Astrocyte of the spinal cord (primary cell): Measurements from ENCODE around the gene NGEF.

ENCODE experiments used
- DNase-seq: peaks from one replicate; pipeline ENCODE4 v3.0.0; 2011; ENCODE audit warnings: low read depth, low spot score
- H3K4me3 ChIP-seq: 2 replicates; pipeline ENCODE4 v1.5.1; 2011; ENCODE audit warnings: low read depth, mild to moderate bottlenecking, low read length, moderate library complexity
- CTCF ChIP-seq: IDR thresholded peaks from 2 replicates; pipeline ENCODE4 v1.5.1; 2012; ENCODE audit warnings: low read depth, mild to moderate bottlenecking, low read length, inconsistent platforms
- in situ Hi-C: cut with HindIII; loops from 2 replicates; pipeline ENCODE4 v1.10.0; 2017; ENCODE audit warnings: low sequenced_read_pairs

NGEF gene

GRCh38 chr2:232884001-232884421 is 129.0 kb downstream of the NGEF start:
- no peak for TF ChIP-seq CTCF
- in situ Hi-C loops, result no loop called here
- no peak for DNase-seq
- H3K4me3 ChIP-seq, result no peak overlapping the region

- no peak overlapping the region for H3K4me3 ChIP-seq
- DNase-seq, result no peak
- TF ChIP-seq CTCF, result no peak
- in situ Hi-C loops, result no loop called here
Measured at GRCh38 chr2:232883116-232883721, 129.8 kb downstream of the NGEF start.

GRCh38 chr2:232882505-232883115 is 130.4 kb downstream of the NGEF start:
- TF ChIP-seq CTCF, result no peak
- in situ Hi-C loops, result no loop called here

GRCh38 chr2:232882085-232882484 is 131.0 kb downstream of the NGEF start:
- TF ChIP-seq CTCF, result no peak
- no peak overlapping the region for H3K4me3 ChIP-seq
- DNase-seq, result no peak
- in situ Hi-C loops, result no loop called here

More at GRCh38 chr2:232882505-232883115, 130.4 kb downstream of the NGEF start:
- no peak for DNase-seq
- H3K4me3 ChIP-seq, result no peak overlapping the region

- in situ Hi-C loops, result no loop called here
- DNase-seq, result no peak
- TF ChIP-seq CTCF, result no peak
- H3K4me3 ChIP-seq, result no peak overlapping the region
Measured at GRCh38 chr2:232880764-232881351, 132.2 kb downstream of the NGEF start.

GRCh38 chr2:232879618-232880494 is 133.2 kb downstream of the NGEF start:
- TF ChIP-seq CTCF, result no peak
- in situ Hi-C loops, result no loop called here
- H3K4me3 ChIP-seq, result no peak overlapping the region
- no peak for DNase-seq
